A549 (cell line): Measurements from ENCODE around the gene PROM2.

ENCODE experiments used
- EP300 ChIP-seq, 2 experiments: fragments of >200 bp; sonication (Bioruptor Twin); formaldehyde crosslinking; IDR thresholded peaks; 2 replicates in 1 of 2; 3 replicates in 1 of 2; pipeline ENCODE4 v1.6.1; 2016 to 2017
- FOSL2 ChIP-seq, 2 experiments: fragments of 450-650 bp in 1 of 2; fragments of >200 bp in 1 of 2; sonication (Bioruptor Twin) in 1 of 2; formaldehyde crosslinking; IDR thresholded peaks; 2 replicates each; pipeline versions ENCODE4 v1.5.0 to v1.6.1; 2016 to 2020; ENCODE audit warnings: mild to moderate bottlenecking in 1 of 2, moderate library complexity in 1 of 2
- HDAC2 ChIP-seq: fragments of 200-600 bp; sonication (generic); IDR thresholded peaks from 2 replicates; pipeline ENCODE4 v1.6.1; 2016
- KDM5A ChIP-seq: fragments of 200-600 bp; sonication (generic); IDR thresholded peaks from 2 replicates; pipeline ENCODE4 v1.6.1; 2016; ENCODE audit warnings: antibody characterized with exemption, mild to moderate bottlenecking
- POLR2A ChIP-seq: IDR thresholded peaks from 2 replicates; pipeline ENCODE4 v1.6.1; 2012; ENCODE audit warnings: mild to moderate bottlenecking, low read length
- TF ChIP-seq, protein P1 (sequence below): fragments of >200 bp; sonication (Bioruptor Twin); formaldehyde crosslinking; IDR thresholded peaks from 3 replicates; pipeline ENCODE4 v1.5.1; 2016
- TF ChIP-seq, protein P2 (sequence below): IDR thresholded peaks from 2 replicates; pipeline ENCODE4 v1.6.1; 2012

DNA sequence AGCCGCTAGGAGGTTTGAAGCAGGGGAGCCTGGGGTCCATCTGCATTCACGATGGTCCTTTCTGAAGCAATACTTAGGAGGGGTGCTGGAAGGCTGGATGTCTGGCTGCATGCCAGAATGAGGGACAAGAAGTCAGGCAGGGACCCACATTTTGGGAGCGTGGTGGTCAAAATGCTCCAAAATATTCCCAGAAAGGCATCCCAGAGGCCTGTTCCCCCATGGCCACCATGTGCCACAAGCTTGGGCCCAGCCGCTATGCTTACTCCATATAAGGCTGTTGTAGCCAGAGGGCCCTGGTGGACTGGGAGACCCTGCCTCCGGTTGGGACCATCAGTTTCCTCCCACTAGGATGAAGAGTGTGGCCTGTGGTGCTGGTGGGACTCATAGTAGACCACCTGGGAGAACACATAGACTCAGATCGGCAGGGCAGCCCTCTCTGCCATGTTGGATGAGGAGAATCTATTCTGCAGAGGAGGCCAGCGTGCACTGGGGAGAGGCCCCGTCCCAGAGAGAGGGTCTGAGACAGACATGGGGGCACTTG lies 3.6 kb upstream of the PROM2 start:
- TF ChIP-seq, protein P1, sequence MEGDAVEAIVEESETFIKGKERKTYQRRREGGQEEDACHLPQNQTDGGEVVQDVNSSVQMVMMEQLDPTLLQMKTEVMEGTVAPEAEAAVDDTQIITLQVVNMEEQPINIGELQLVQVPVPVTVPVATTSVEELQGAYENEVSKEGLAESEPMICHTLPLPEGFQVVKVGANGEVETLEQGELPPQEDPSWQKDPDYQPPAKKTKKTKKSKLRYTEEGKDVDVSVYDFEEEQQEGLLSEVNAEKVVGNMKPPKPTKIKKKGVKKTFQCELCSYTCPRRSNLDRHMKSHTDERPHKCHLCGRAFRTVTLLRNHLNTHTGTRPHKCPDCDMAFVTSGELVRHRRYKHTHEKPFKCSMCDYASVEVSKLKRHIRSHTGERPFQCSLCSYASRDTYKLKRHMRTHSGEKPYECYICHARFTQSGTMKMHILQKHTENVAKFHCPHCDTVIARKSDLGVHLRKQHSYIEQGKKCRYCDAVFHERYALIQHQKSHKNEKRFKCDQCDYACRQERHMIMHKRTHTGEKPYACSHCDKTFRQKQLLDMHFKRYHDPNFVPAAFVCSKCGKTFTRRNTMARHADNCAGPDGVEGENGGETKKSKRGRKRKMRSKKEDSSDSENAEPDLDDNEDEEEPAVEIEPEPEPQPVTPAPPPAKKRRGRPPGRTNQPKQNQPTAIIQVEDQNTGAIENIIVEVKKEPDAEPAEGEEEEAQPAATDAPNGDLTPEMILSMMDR, result no peak
- TF ChIP-seq POLR2A, result no peak
- TF ChIP-seq KDM5A, result no peak
- TF ChIP-seq HDAC2, result no peak
- TF ChIP-seq EP300 (IDR thresholded peaks at IDR 0.05), result no peak
- TF ChIP-seq, protein P2, sequence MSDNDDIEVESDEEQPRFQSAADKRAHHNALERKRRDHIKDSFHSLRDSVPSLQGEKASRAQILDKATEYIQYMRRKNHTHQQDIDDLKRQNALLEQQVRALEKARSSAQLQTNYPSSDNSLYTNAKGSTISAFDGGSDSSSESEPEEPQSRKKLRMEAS, result no peak
- no peak for TF ChIP-seq FOSL2 (IDR thresholded peaks at IDR 0.05)
- TF ChIP-seq FOSL2 (CRISPR knock-in tag; IDR thresholded peaks at IDR 0.05), result no peak
